Fibroblast of lung (primary cell): ENCODE data around the gene SH2B3. TPM values are rescaled to one million over a fixed set of nuclear protein-coding genes. Genes with fewer than 3 reads are reported as not detected.

Experiments
- DNase-seq, 2 donors: peaks; one replicate each; pipeline versions ENCODE4 v3.0.0 to v3.0.0-alpha.2; 2010; ENCODE audit warnings: low read depth in 2 of 2
- H2AFZ ChIP-seq: 2 replicates; pipeline ENCODE4 v1.5.1; 2012; ENCODE audit warnings: low read length, control low read depth, inconsistent platforms
- H3K27ac ChIP-seq: 2 replicates; pipeline ENCODE4 v1.5.1; 2011; ENCODE audit warnings: low read length, control low read depth; ENCODE audit not compliant: insufficient read depth
- H3K27me3 ChIP-seq: 2 replicates; pipeline ENCODE4 v1.5.1; 2011; ENCODE audit warnings: mild to moderate bottlenecking, low read length; ENCODE audit not compliant: control insufficient read depth, insufficient read depth
- H3K36me3 ChIP-seq: 2 replicates; pipeline ENCODE4 v1.5.1; 2011; ENCODE audit warnings: low read length; ENCODE audit not compliant: control insufficient read depth, insufficient read depth
- H3K4me1 ChIP-seq: 2 replicates; pipeline ENCODE4 v1.5.1; 2011; ENCODE audit warnings: low read length; ENCODE audit not compliant: control insufficient read depth, insufficient read depth; ENCODE audit errors: extremely low read depth
- H3K4me2 ChIP-seq: 2 replicates; pipeline ENCODE4 v1.5.1; 2011; ENCODE audit warnings: low read length, control low read depth; ENCODE audit not compliant: insufficient read depth; ENCODE audit errors: extremely low read depth
- H3K4me3 ChIP-seq, 4 experiments: fragments of 200-600 bp in 1 of 4; sonication (generic) in 1 of 4; replicated peaks in 1 of 4; 2 replicates each; pipeline ENCODE4 v1.5.1; 2011 to 2016; ENCODE audit warnings: low read length in 4 of 4, low read depth in 3 of 4, mild to moderate bottlenecking in 3 of 4, control low read depth in 2 of 4, inconsistent platforms in 1 of 4, mixed read lengths in 1 of 4; ENCODE audit not compliant: insufficient read depth in 1 of 4; ENCODE audit errors: control extremely low read depth in 1 of 4
- H3K79me2 ChIP-seq: 2 replicates; pipeline ENCODE4 v1.5.1; 2012; ENCODE audit warnings: mild to moderate bottlenecking, low read length, inconsistent platforms; ENCODE audit not compliant: control insufficient read depth, insufficient read depth
- H3K9ac ChIP-seq: 2 replicates; pipeline ENCODE4 v1.5.1; 2011; ENCODE audit warnings: mild to moderate bottlenecking, low read length, control low read depth; ENCODE audit not compliant: insufficient read depth
- H3K9me3 ChIP-seq: 2 replicates; pipeline ENCODE4 v1.5.1; 2012; ENCODE audit warnings: low read depth, low read length; ENCODE audit not compliant: control insufficient read depth, insufficient read depth
- H4K20me1 ChIP-seq: 2 replicates; pipeline ENCODE4 v1.5.1; 2011; ENCODE audit warnings: low read length; ENCODE audit not compliant: control insufficient read depth, insufficient read depth; ENCODE audit errors: extremely low read depth
- EZH2 ChIP-seq: IDR thresholded peaks from 2 replicates; pipeline ENCODE4 v1.5.1; 2012; ENCODE audit warnings: low read length, control low read depth, mild to moderate bottlenecking; ENCODE audit errors: missing control alignments
- polyA plus RNA-seq, 2 donors: library from polyadenylated mRNA; depleted of rRNA in 1 of 2; stranded (reverse) in 1 of 2; unstranded in 1 of 2; fragments of >200 nt; gene quantifications; 2 replicates each; pipeline ENCODE4 v1.2.1, GENCODE V29; 2011 to 2012; ENCODE audit warnings: missing spikeins in 1 of 2
- total RNA-seq: library from RNA; depleted of rRNA; stranded (reverse); fragments of >200 nt; gene quantifications from 2 replicates; pipeline ENCODE4 v1.2.1, GENCODE V29; 2014
- TF ChIP-seq, protein P1 (sequence below), 2 donors: IDR thresholded peaks in 1 of 2; conservative IDR thresholded peaks in 1 of 2; 1 replicate in 1 of 2; 2 replicates in 1 of 2; pipeline ENCODE4 v1.5.1; 2011 to 2012; ENCODE audit warnings: low read length in 2 of 2, control low read depth in 1 of 2, inconsistent platforms in 1 of 2, low read depth in 1 of 2, mild to moderate bottlenecking in 1 of 2

Gene SH2B3
- total and polyA plus RNA-seq, 2 donors (not counting 1 experiment from before 2014, with no cell fraction given), result 18.0 to 32.0 TPM

DNA sequence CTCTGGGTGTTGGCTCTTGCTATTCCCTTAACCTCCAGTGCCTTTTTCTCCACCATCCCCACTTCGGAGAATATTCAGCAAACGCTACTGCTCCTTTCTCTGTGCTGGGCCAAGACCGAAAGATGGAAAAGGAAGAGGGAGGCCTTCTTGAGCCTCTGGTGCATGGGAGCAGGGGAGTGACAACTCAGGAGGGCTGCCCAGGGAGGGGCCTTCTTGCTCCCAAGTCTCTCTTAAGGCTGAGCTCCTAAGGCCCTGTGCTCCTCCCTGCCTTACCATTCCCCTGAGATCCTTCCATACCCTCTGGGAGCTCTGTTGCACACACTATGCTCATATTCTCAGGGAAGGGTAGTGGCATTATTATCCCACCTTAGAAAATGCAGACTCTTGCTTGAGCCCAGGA lies 34.9 kb downstream of the SH2B3 start:
- Histone ChIP-seq H3K4me1 (peaks cover 29% of the 10 kb centered on the region), H3K9ac (no peak overlapping the region), H3K9me3 (no peaks in the 10 kb centered on the region), H3K27ac (no peak overlapping the region), H3K4me2 (no peak overlapping the region), H3K36me3 (peaks cover 10% of the 10 kb centered on the region), H3K79me2 (peaks cover 88% of the 10 kb centered on the region), H3K4me3 (no peak overlapping the region), H4K20me1 (peaks cover under 1% of the 10 kb centered on the region), H2AFZ (no peak overlapping the region), H3K27me3 (no peaks in the 10 kb centered on the region)
- TF ChIP-seq, protein P1, sequence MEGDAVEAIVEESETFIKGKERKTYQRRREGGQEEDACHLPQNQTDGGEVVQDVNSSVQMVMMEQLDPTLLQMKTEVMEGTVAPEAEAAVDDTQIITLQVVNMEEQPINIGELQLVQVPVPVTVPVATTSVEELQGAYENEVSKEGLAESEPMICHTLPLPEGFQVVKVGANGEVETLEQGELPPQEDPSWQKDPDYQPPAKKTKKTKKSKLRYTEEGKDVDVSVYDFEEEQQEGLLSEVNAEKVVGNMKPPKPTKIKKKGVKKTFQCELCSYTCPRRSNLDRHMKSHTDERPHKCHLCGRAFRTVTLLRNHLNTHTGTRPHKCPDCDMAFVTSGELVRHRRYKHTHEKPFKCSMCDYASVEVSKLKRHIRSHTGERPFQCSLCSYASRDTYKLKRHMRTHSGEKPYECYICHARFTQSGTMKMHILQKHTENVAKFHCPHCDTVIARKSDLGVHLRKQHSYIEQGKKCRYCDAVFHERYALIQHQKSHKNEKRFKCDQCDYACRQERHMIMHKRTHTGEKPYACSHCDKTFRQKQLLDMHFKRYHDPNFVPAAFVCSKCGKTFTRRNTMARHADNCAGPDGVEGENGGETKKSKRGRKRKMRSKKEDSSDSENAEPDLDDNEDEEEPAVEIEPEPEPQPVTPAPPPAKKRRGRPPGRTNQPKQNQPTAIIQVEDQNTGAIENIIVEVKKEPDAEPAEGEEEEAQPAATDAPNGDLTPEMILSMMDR (conservative IDR thresholded peaks at IDR 0.05 in 1 of 2, IDR thresholded peaks at IDR 0.05 in 1 of 2; ENCODE audit: low read depth in 1 of 2, low read length in 2 of 2), result no peak
- TF ChIP-seq EZH2, result no peak
- no peak for DNase-seq

- Histone ChIP-seq H3K4me3 (no peak overlapping the region), H2AFZ (no peak overlapping the region), H3K79me2 (peaks cover 88% of the 10 kb centered on the region), H4K20me1 (peaks cover 2% of the 10 kb centered on the region), H3K36me3 (peaks cover 15% of the 10 kb centered on the region), H3K9me3 (no peaks in the 10 kb centered on the region), H3K4me2 (no peak overlapping the region), H3K27ac (no peak overlapping the region), H3K9ac (no peak overlapping the region), H3K4me1 (peaks cover 31% of the 10 kb centered on the region), H3K27me3 (no peaks in the 10 kb centered on the region)
- no peak for DNase-seq
- no peak for TF ChIP-seq EZH2
- TF ChIP-seq, protein P1 (conservative IDR thresholded peaks at IDR 0.05 in 1 of 2, IDR thresholded peaks at IDR 0.05 in 1 of 2; ENCODE audit: low read depth in 1 of 2, low read length in 2 of 2), result no peak
Observed at GRCh38 chr12:111441107-111441928, 35.6 kb downstream of the SH2B3 start.

- Histone ChIP-seq H3K4me2 (no peak overlapping the region), H3K36me3 (peaks cover 21% of the 10 kb centered on the region), H3K4me1 (peaks cover 33% of the 10 kb centered on the region), H3K9me3 (no peaks in the 10 kb centered on the region), H3K9ac (no peak overlapping the region), H3K79me2 (peaks cover 83% of the 10 kb centered on the region), H3K27me3 (no peaks in the 10 kb centered on the region), H4K20me1 (peaks cover 2% of the 10 kb centered on the region), H3K4me3 (no peak overlapping the region), H3K27ac (peak overlapping the region; percentile 14), H2AFZ (no peak overlapping the region)
- TF ChIP-seq, protein P1 (conservative IDR thresholded peaks at IDR 0.05 in 1 of 2, IDR thresholded peaks at IDR 0.05 in 1 of 2; ENCODE audit: low read depth in 1 of 2, low read length in 2 of 2), result no peak
- TF ChIP-seq EZH2, result no peak
- DNase-seq, result no peak
Observed at GRCh38 chr12:111442301-111443045, 36.8 kb downstream of the SH2B3 start.
